H1 (cell line): Measurements from ENCODE around the gene STK16. TPM values are rescaled to one million over a fixed set of nuclear protein-coding genes. Genes with fewer than 3 reads are reported as not detected.

Source experiments
- CTCF ChIA-PET: fragments of 300-600 bp; sonication (Branson Sonifier 250); formaldehyde crosslinking; loops from one replicate; lab custom pipeline; 2021; ENCODE audit not compliant: partially characterized antibody; lab: Charles Lee
- POLR2A ChIA-PET: fragments of 300-600 bp; sonication (Branson Sonifier 250); formaldehyde crosslinking; loops from one replicate; lab custom pipeline; 2021; ENCODE audit warnings: inconsistent platforms; ENCODE audit not compliant: partially characterized antibody; lab: Charles Lee
- DNase-seq, 2 experiments: peaks; one replicate each; pipeline versions ENCODE4 v3.0.0 to v3.0.0-alpha.2; 2010 to 2022; ENCODE audit warnings: low spot score in 2 of 2, low read depth in 1 of 2, mixed read lengths in 1 of 2
- FAIRE-seq: peaks from 2 replicates; lab custom pipeline; 2011; peaks lifted over from hg19 to GRCh38; lab: Jason Lieb, UNC
- H2AFZ ChIP-seq: 2 replicates; pipeline ENCODE4 v1.8.1; 2012; ENCODE audit warnings: low read length, inconsistent platforms
- H2AK5ac ChIP-seq: 2 replicates; pipeline ENCODE4 v1.6.1; 2013; ENCODE audit warnings: low read depth, low read length
- H2BK120ac ChIP-seq: replicated peaks from 2 replicates; pipeline ENCODE3; 2013; ENCODE audit warnings: low read depth, low read length, inconsistent platforms
- H2BK12ac ChIP-seq: 2 replicates; pipeline ENCODE4 v1.6.1; 2013; ENCODE audit warnings: low read depth, low read length
- H2BK15ac ChIP-seq: 2 replicates; pipeline ENCODE4 v1.6.1; 2013; ENCODE audit warnings: low read length
- H2BK20ac ChIP-seq: 2 replicates; pipeline ENCODE4 v1.6.1; 2013; ENCODE audit warnings: low read length
- H2BK5ac ChIP-seq: 2 replicates; pipeline ENCODE4 v1.6.1; 2013; ENCODE audit warnings: low read depth, low read length
- H3K14ac ChIP-seq: 2 replicates; pipeline ENCODE4 v1.6.1; 2013; ENCODE audit warnings: inconsistent platforms; ENCODE audit not compliant: insufficient read length
- H3K18ac ChIP-seq: 2 replicates; pipeline ENCODE4 v1.6.1; 2013; ENCODE audit warnings: low read length; ENCODE audit errors: extremely low read depth
- H3K23ac ChIP-seq: 2 replicates; pipeline ENCODE4 v1.6.1; 2013; ENCODE audit warnings: inconsistent platforms; ENCODE audit not compliant: insufficient read length
- H3K23me2 ChIP-seq: 2 replicates; pipeline ENCODE4 v1.6.1; 2013; ENCODE audit warnings: low read depth, low read length
- H3K27ac ChIP-seq: 2 replicates; pipeline ENCODE4 v1.6.1; 2011; ENCODE audit warnings: low read depth, low read length, inconsistent platforms
- H3K27me3 ChIP-seq, 4 experiments: replicated peaks in 1 of 4; 1 replicate in 1 of 4; 2 replicates in 3 of 4; pipeline versions ENCODE4 v1.6.1 to v1.8.1; 2011 to 2013; ENCODE audit warnings: low read length in 3 of 4, mild to moderate bottlenecking in 3 of 4, inconsistent platforms in 2 of 4, mixed read lengths in 2 of 4, moderate library complexity in 1 of 4; ENCODE audit not compliant: control insufficient read depth in 3 of 4, insufficient read depth in 3 of 4; ENCODE audit errors: extremely low read depth in 1 of 4
- H3K36me3 ChIP-seq, 4 experiments: 2 replicates each; pipeline versions ENCODE4 v1.6.1 to v1.8.1; 2011 to 2013; ENCODE audit warnings: mild to moderate bottlenecking in 4 of 4, low read length in 3 of 4, moderate library complexity in 2 of 4, control low read depth in 1 of 4, inconsistent platforms in 1 of 4; ENCODE audit not compliant: insufficient read depth in 4 of 4, control insufficient read depth in 2 of 4
- H3K4ac ChIP-seq: replicated peaks from 2 replicates; pipeline ENCODE3; 2013; ENCODE audit warnings: low read length, low read depth, mixed read lengths, inconsistent platforms; ENCODE audit not compliant: insufficient read length
- H3K4me1 ChIP-seq, 4 experiments: replicated peaks in 1 of 4; 1 replicate in 1 of 4; 2 replicates in 3 of 4; pipeline versions ENCODE4 v1.6.1 to v1.8.1; 2011 to 2013; ENCODE audit warnings: low read length in 3 of 4, inconsistent platforms in 2 of 4, mixed read lengths in 1 of 4; ENCODE audit not compliant: insufficient read depth in 4 of 4, control insufficient read depth in 3 of 4
- H3K4me2 ChIP-seq, 2 experiments: 2 replicates each; pipeline versions ENCODE4 v1.6.1 to v1.8.1; 2011 to 2013; ENCODE audit warnings: low read depth in 2 of 2, low read length in 2 of 2, control low read depth in 1 of 2, inconsistent platforms in 1 of 2, mild to moderate bottlenecking in 1 of 2; ENCODE audit not compliant: insufficient read depth in 1 of 2
- H3K4me3 ChIP-seq, 4 experiments: fragments of 200-600, 300-600 bp in 1 of 4; sonication (generic), shearing (Covaris generic), sonication (Bioruptor Twin) in 1 of 4; 2 replicates each; pipeline versions ENCODE4 v1.5.1 to v1.8.1; 2011 to 2016; ENCODE audit warnings: low read length in 4 of 4, low read depth in 3 of 4, control low read depth in 2 of 4, inconsistent platforms in 2 of 4, mild to moderate bottlenecking in 2 of 4, mixed read lengths in 1 of 4, moderate library complexity in 1 of 4; ENCODE audit not compliant: insufficient read depth in 2 of 4; ENCODE audit errors: extremely low read depth in 1 of 4
- H3K56ac ChIP-seq: replicated peaks from 2 replicates; pipeline ENCODE3; 2013; ENCODE audit warnings: low read depth, mild to moderate bottlenecking, mixed read lengths, low read length, inconsistent platforms; ENCODE audit not compliant: insufficient read length
- H3K79me1 ChIP-seq: 2 replicates; pipeline ENCODE4 v1.6.1; 2013; ENCODE audit warnings: low read depth, low read length, control low read depth
- H3K79me2 ChIP-seq, 2 experiments: 2 replicates each; pipeline versions ENCODE4 v1.6.1 to v1.8.1; 2012 to 2013; ENCODE audit warnings: low read length in 2 of 2, mild to moderate bottlenecking in 2 of 2, inconsistent platforms in 1 of 2; ENCODE audit not compliant: insufficient read depth in 2 of 2, control insufficient read depth in 1 of 2
- H3K9ac ChIP-seq, 4 experiments: replicated peaks in 1 of 4; 1 replicate in 1 of 4; 2 replicates in 3 of 4; pipeline versions ENCODE4 v1.6.1 to v1.8.1; 2011 to 2013; ENCODE audit warnings: low read depth in 3 of 4, low read length in 3 of 4, control low read depth in 2 of 4, mild to moderate bottlenecking in 2 of 4, moderate library complexity in 2 of 4, inconsistent platforms in 1 of 4; ENCODE audit errors: extremely low read depth in 1 of 4
- H3K9me3 ChIP-seq, 2 experiments: 2 replicates each; pipeline versions ENCODE4 v1.6.1 to v1.8.1; 2012 to 2013; ENCODE audit warnings: mild to moderate bottlenecking in 2 of 2, moderate library complexity in 2 of 2, control low read depth in 1 of 2, inconsistent platforms in 1 of 2, low read depth in 1 of 2, low read length in 1 of 2, mixed read lengths in 1 of 2; ENCODE audit not compliant: insufficient read depth in 2 of 2
- H4K20me1 ChIP-seq, 2 experiments: replicated peaks in 1 of 2; 2 replicates each; pipeline versions ENCODE3 to v1.8.1; 2011 to 2013; ENCODE audit warnings: inconsistent platforms in 2 of 2, low read length in 2 of 2, mild to moderate bottlenecking in 1 of 2; ENCODE audit not compliant: insufficient read depth in 2 of 2, control insufficient read depth in 1 of 2
- H4K5ac ChIP-seq: 2 replicates; pipeline ENCODE4 v1.6.1; 2013; ENCODE audit warnings: low read length, low read depth, mixed read lengths, inconsistent platforms; ENCODE audit not compliant: insufficient read length
- H4K8ac ChIP-seq: 2 replicates; pipeline ENCODE4 v1.8.0; 2013; ENCODE audit warnings: mild to moderate bottlenecking, moderate library complexity, low read length, inconsistent platforms; ENCODE audit not compliant: insufficient read depth; ENCODE audit errors: extremely low read depth
- H4K91ac ChIP-seq: replicated peaks from 2 replicates; pipeline ENCODE3; 2013; ENCODE audit warnings: low read length, mixed read lengths, inconsistent platforms; ENCODE audit not compliant: insufficient read length
- HDAC2 ChIP-seq, 2 experiments: fragments of 300-600 bp in 1 of 2; sonication (generic) in 1 of 2; IDR thresholded peaks; 2 replicates each; pipeline ENCODE4 v1.6.1; 2011 to 2012; ENCODE audit warnings: low read depth in 2 of 2, low read length in 2 of 2, mild to moderate bottlenecking in 2 of 2, moderate library complexity in 2 of 2, borderline replicate concordance in 1 of 2, inconsistent platforms in 1 of 2
- JUN ChIP-seq: IDR thresholded peaks from 2 replicates; pipeline ENCODE4 v1.6.1; 2011; ENCODE audit warnings: low read depth, mild to moderate bottlenecking, improper control_type of control experiment, low read length
- PHF8 ChIP-seq: fragments of 200-600 bp; sonication (generic); conservative IDR thresholded peaks from 2 replicates; pipeline ENCODE4 v1.7.1; 2012; ENCODE audit warnings: low read depth, mild to moderate bottlenecking, inconsistent platforms, low read length, moderate library complexity
- POU5F1 ChIP-seq: IDR thresholded peaks from 2 replicates; pipeline ENCODE4 v1.6.1; 2011; ENCODE audit warnings: low read depth, mild to moderate bottlenecking, low read length, moderate library complexity
- RAD21 ChIP-seq, 2 experiments: IDR thresholded peaks in 1 of 2; conservative IDR thresholded peaks in 1 of 2; 2 replicates each; pipeline ENCODE4 v1.6.1; 2011; ENCODE audit warnings: low read depth in 2 of 2, low read length in 2 of 2, improper control_type of control experiment in 1 of 2, inconsistent platforms in 1 of 2, mild to moderate bottlenecking in 1 of 2, moderate library complexity in 1 of 2
- SIN3A ChIP-seq, 2 experiments: IDR thresholded peaks in 1 of 2; conservative IDR thresholded peaks in 1 of 2; 2 replicates each; pipeline ENCODE4 v1.6.1; 2011 to 2012; ENCODE audit warnings: low read length in 2 of 2, improper control_type of control experiment in 1 of 2, low read depth in 1 of 2, mild to moderate bottlenecking in 1 of 2
- SIRT6 ChIP-seq: IDR thresholded peaks from one replicate; pipeline ENCODE4 v1.7.1; 2012; ENCODE audit warnings: low read length, inconsistent platforms
- SIX5 ChIP-seq: IDR thresholded peaks from 2 replicates; pipeline ENCODE4 v1.6.1; 2011; ENCODE audit warnings: mild to moderate bottlenecking, low read depth, low read length
- SP2 ChIP-seq: IDR thresholded peaks from 2 replicates; pipeline ENCODE4 v1.6.1; 2012; ENCODE audit warnings: mild to moderate bottlenecking, low read length, inconsistent platforms
- TCF12 ChIP-seq: IDR thresholded peaks from 2 replicates; pipeline ENCODE4 v1.6.1; 2011; ENCODE audit warnings: low read depth, mild to moderate bottlenecking, low read length
- WGBS, 2 experiments: shearing (Covaris generic) in 1 of 2; methylation state at CpG; one replicate each; pipeline versions ENCODE4 v1.1.6 to v1.1.7; 2013 to 2015; ENCODE audit warnings: low lambda C conversion rate in 2 of 2, mixed read lengths in 2 of 2, inconsistent platforms in 1 of 2, low coverage in 1 of 2, missing lambda C conversion rate in 1 of 2; ENCODE audit not compliant: insufficient replicate concordance in 2 of 2, insufficient coverage in 1 of 2, insufficient read length in 1 of 2; ENCODE audit errors: extremely low coverage in 1 of 2, missing lambda C conversion rate in 1 of 2; 5-methylcytosine and 5-hydroxymethylcytosine counted together
- polyA plus RNA-seq, 7 experiments: library from polyadenylated mRNA; depleted of rRNA in 3 of 7; stranded (reverse) in 5 of 7; unstranded in 2 of 7; fragments of >200 nt in 5 of 7; fragments of 200-250 nt in 2 of 7; gene quantifications; 1 replicate in 5 of 7; 2 replicates in 1 of 7; 4 replicates in 1 of 7; pipeline versions ENCODE4 v1.2.1 to v1.2.3, GENCODE V29; 2011 to 2013; ENCODE audit warnings: missing spikeins in 2 of 7, mixed read lengths in 2 of 7
- total RNA-seq: library from RNA; stranded (reverse); fragmentation: NEBNext Ultra II Directional; extraction: Animal tissue kit (Norgen Biotek cat#: 25700); gene quantifications from 2 replicates; pipeline ENCODE4 v1.2.1, GENCODE V29; 2021
- TF ChIP-seq, protein P1 (sequence below): IDR thresholded peaks from 2 replicates; pipeline ENCODE4 v1.6.1; 2012; ENCODE audit warnings: inconsistent platforms
- TF ChIP-seq, protein P2 (sequence below): IDR thresholded peaks from 2 replicates; pipeline ENCODE4 v1.6.1; 2011; ENCODE audit warnings: low read length, improper control_type of control experiment

STK16 gene
- total and polyA plus RNA-seq, 2 of the 8 experiments (the other 6 are each of a cell fraction or from before 2014, with no cell fraction given) = 21.3 to 51.4 TPM

DNA sequence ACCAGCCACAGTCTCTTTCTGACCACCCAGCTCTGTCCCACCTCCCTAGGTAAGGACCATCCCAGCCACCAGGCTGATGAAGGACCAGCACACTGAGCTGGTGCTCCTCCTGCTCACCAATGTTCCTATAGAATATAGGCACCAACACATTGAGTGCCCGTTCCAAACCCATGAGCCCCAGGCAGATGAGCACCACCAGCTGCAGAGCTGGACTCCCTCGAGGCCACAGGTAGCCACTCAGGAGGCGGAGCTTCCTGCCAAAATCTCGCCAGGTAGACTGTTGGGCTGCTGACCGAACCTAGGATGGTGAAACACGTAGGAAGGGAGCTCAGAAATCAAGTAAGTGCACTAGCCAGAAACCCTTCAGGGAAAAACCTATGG, 28.8 kb upstream of the STK16 start:
- Histone ChIP-seq H3K4me3 (no peak overlapping the region; a peak in 1 of 8 replicates), H3K9ac (no peak overlapping the region), H2BK5ac (no peak overlapping the region), H3K23ac (no peak overlapping the region), H2BK15ac (no peak overlapping the region), H3K4me1 (peaks cover 0 to 12% (median 6%) of the 10 kb centered on the region in 4 experiments; a peak in 3 of 7 replicates), H4K91ac (no peak overlapping the region), H3K36me3 (peaks cover 16 to 46% (median 26%) of the 10 kb centered on the region in 4 experiments), H3K27ac (no peak overlapping the region), H3K56ac (no peak overlapping the region), H3K23me2 (peaks cover 14% of the 10 kb centered on the region), H2BK12ac (no peak overlapping the region), H2AFZ (no peak overlapping the region), H3K4me2 (no peak overlapping the region), H3K9me3 (no peaks in the 10 kb centered on the region), H4K8ac (no peak overlapping the region), H3K79me1 (no peaks in the 10 kb centered on the region), H4K20me1 (peaks cover 0 to 2% of the 10 kb centered on the region in 2 experiments), H4K5ac (no peak overlapping the region), H3K27me3 (no peaks in the 10 kb centered on the region; a peak in 1 of 7 replicates), H3K14ac (no peak overlapping the region), H2BK120ac (no peak overlapping the region), H3K4ac (no peak overlapping the region), H2BK20ac (no peak overlapping the region), H3K18ac (no peak overlapping the region), H3K79me2 (no peaks in the 10 kb centered on the region), H2AK5ac (no peak overlapping the region)
- 92% methylated on average over 6 of the region's 6 CpGs; no CpG with 5 or more reads in 1 of the 2 experiments for WGBS, 2 experiments
- ChIA-PET CTCF (interaction anchor here (0.6 to 1.7 kb wide), 8 partner anchors 9 to 173 kb away, joined by 3 to 6 read pairs (median 4); no protein-coding TSS in a partner anchor), POLR2A (interaction anchor here (0.7 to 14.0 kb wide), 8 partner anchors 9 to 78 kb away, joined by 3 to 190 read pairs (median 18); partner anchors contain the start of genes ANKZF1, ATG9A, GLB1L and STK16)
- no peak for FAIRE-seq
- DNase-seq = no peak
- TF ChIP-seq JUN (no peak), SIRT6 (no peak), SIX5 (no peak), POU5F1 (no peak), RAD21 (IDR thresholded peaks at IDR 0.05 in 1 of 2, conservative IDR thresholded peaks at IDR 0.05 in 1 of 2; ENCODE audit: low read depth in 2 of 2, low read length in 2 of 2) (no peak), PHF8 (no peak), SIN3A (conservative IDR thresholded peaks at IDR 0.05 in 1 of 2, IDR thresholded peaks at IDR 0.05 in 1 of 2; ENCODE audit: low read depth in 1 of 2, low read length in 2 of 2) (no peak), SP2 (no peak), HDAC2 (IDR thresholded peaks at IDR 0.05; ENCODE audit: borderline replicate concordance in 1 of 2, low read depth in 2 of 2, low read length in 2 of 2) (no peak), TCF12 (no peak)
- TF ChIP-seq, protein P1, sequence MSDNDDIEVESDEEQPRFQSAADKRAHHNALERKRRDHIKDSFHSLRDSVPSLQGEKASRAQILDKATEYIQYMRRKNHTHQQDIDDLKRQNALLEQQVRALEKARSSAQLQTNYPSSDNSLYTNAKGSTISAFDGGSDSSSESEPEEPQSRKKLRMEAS = no peak
- TF ChIP-seq, protein P2, sequence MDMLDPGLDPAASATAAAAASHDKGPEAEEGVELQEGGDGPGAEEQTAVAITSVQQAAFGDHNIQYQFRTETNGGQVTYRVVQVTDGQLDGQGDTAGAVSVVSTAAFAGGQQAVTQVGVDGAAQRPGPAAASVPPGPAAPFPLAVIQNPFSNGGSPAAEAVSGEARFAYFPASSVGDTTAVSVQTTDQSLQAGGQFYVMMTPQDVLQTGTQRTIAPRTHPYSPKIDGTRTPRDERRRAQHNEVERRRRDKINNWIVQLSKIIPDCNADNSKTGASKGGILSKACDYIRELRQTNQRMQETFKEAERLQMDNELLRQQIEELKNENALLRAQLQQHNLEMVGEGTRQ = no peak
